ENCODE data around the gene NTF3. TPM values are rescaled to one million over a fixed set of nuclear protein-coding genes. Genes with fewer than 3 reads are reported as not detected.

Gene NTF3
- total RNA-seq, 3 donors from 2014 or later, result 0.88 to 1.3 TPM; not detected in 1

DNA sequence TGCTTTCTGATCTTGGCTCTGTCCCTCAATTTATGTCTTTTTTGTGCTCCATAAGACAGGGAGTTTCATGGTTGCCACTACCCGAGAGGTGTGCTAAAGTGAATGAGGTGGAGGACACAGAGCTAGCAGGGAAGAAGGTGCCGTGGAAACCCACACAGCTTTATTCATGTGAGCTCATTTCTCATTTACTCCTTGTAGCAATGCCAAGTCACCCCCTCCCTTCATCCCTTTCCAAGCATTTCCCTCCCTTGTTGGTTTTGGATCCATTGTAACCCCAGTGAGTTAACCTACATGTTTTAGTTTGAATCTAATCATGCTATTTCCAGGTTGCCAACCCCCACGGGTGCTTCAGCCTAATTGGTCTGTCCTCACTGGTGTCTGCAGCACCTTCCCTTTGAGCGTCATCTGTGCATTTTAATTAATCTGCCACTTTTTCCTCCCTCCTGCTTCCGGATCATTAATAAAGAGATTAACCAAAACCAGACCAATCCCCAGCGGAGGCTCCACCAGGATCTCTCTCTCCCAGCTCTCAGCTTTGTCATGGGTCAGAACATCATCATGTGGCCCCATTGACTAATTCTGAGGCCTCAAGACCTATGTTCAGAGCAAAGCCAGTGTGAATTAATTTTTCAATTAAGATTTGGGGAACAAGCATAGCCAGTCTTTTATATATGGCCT is 56.2 kb downstream of the NTF3 start:
- intact Hi-C loops (cut with DNase I; ENCODE audit: low total_unique reads), result no loop called here
- no peaks in the 10 kb centered on the region for H3K4me1 ChIP-seq

DNA sequence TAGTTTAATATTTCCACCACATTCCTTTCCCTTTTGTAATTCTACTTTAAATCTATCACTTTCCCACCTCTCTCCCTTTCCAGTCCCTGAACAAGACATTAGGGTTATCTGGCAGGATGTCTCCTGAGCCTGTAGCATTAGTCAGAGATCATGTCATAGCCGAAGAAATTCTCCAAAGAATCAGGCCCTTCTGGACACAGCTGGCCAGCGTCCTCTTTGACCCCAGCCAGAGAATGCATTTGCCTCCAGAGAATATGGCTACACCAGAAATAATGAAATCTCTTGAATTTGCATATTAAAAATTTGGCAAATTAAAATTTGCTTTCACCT is 56.7 kb downstream of the NTF3 start:
- Histone ChIP-seq H3K27ac (no peak overlapping the region), H3K9me3 (no peaks in the 10 kb centered on the region), H3K27me3 (no peaks in the 10 kb centered on the region), H3K36me3 (no peaks in the 10 kb centered on the region), H3K4me1 (no peaks in the 10 kb centered on the region), H3K4me3 (no peak overlapping the region)
- TF ChIP-seq POLR2A (IDR thresholded peaks at IDR 0.05) (no peak), POLR2AphosphoS5 (IDR thresholded peaks at IDR 0.05) (no peak)
- TF ChIP-seq, protein P1, sequence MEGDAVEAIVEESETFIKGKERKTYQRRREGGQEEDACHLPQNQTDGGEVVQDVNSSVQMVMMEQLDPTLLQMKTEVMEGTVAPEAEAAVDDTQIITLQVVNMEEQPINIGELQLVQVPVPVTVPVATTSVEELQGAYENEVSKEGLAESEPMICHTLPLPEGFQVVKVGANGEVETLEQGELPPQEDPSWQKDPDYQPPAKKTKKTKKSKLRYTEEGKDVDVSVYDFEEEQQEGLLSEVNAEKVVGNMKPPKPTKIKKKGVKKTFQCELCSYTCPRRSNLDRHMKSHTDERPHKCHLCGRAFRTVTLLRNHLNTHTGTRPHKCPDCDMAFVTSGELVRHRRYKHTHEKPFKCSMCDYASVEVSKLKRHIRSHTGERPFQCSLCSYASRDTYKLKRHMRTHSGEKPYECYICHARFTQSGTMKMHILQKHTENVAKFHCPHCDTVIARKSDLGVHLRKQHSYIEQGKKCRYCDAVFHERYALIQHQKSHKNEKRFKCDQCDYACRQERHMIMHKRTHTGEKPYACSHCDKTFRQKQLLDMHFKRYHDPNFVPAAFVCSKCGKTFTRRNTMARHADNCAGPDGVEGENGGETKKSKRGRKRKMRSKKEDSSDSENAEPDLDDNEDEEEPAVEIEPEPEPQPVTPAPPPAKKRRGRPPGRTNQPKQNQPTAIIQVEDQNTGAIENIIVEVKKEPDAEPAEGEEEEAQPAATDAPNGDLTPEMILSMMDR (IDR thresholded peaks at IDR 0.05), result no peak
- no peak for DNase-seq (ENCODE audit: low spot score in 2 of 2)
- intact Hi-C loops (cut with DNase I; ENCODE audit: low total_unique reads), result no loop called here

More for the DNA sequence above, 56.2 kb downstream of the NTF3 start:
- TF ChIP-seq POLR2AphosphoS5 (IDR thresholded peaks at IDR 0.05) (no peak), POLR2A (IDR thresholded peaks at IDR 0.05) (no peak)
- TF ChIP-seq, protein P1 (IDR thresholded peaks at IDR 0.05), result no peak
- Histone ChIP-seq H3K27me3 (no peaks in the 10 kb centered on the region), H3K4me3 (no peak overlapping the region), H3K9me3 (no peaks in the 10 kb centered on the region), H3K36me3 (no peaks in the 10 kb centered on the region), H3K27ac (no peak overlapping the region)
- DNase-seq (ENCODE audit: low spot score in 2 of 2), result no peak

GRCh38 chr12:5489017-5489416 is 57.1 kb downstream of the NTF3 start:
- TF ChIP-seq, protein P1 (IDR thresholded peaks at IDR 0.05), result no peak
- TF ChIP-seq POLR2AphosphoS5 (IDR thresholded peaks at IDR 0.05) (no peak), POLR2A (IDR thresholded peaks at IDR 0.05) (no peak)
- Histone ChIP-seq H3K27ac (no peak overlapping the region), H3K4me1 (no peaks in the 10 kb centered on the region), H3K36me3 (no peaks in the 10 kb centered on the region), H3K4me3 (no peak overlapping the region), H3K9me3 (no peaks in the 10 kb centered on the region), H3K27me3 (no peaks in the 10 kb centered on the region)
- intact Hi-C loops (cut with DNase I; ENCODE audit: low total_unique reads), result no loop called here
- no peak for DNase-seq (ENCODE audit: low spot score in 2 of 2)

- Histone ChIP-seq H3K36me3 (no peaks in the 10 kb centered on the region), H3K27ac (no peak overlapping the region), H3K4me3 (no peak overlapping the region), H3K4me1 (no peaks in the 10 kb centered on the region), H3K27me3 (no peaks in the 10 kb centered on the region), H3K9me3 (no peaks in the 10 kb centered on the region)
- DNase-seq (ENCODE audit: low spot score in 2 of 2), result no peak
- intact Hi-C loops (cut with DNase I; ENCODE audit: low total_unique reads), result no loop called here
- TF ChIP-seq POLR2AphosphoS5 (IDR thresholded peaks at IDR 0.05) (no peak), POLR2A (IDR thresholded peaks at IDR 0.05) (no peak)
- TF ChIP-seq, protein P1 (IDR thresholded peaks at IDR 0.05), result no peak
Observed at GRCh38 chr12:5489760-5490406, 58.0 kb downstream of the NTF3 start.

DNA sequence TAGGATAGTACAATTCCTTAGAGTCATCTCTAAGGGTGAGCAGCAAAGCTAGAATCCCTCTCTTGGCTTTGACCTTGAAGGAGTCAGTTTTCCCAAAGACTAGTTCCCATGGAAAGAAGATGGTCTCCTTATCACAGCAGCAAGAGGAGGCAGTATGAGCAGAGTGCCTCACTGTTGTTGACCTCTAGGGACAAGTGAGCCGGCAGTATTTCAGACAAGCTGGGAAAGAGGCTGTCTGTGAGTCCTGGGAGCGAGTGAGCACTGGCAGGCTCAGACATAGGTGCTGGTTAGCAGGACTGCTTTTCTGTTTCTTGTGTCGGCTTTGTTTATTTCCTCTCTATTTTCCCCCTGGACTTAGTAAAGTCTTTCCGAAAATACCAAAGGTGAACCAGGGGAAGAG is 60.7 kb downstream of the NTF3 start:
- no peak for TF ChIP-seq POLR2A (IDR thresholded peaks at IDR 0.05)
- DNase-seq (ENCODE audit: low spot score in 2 of 2), result no peak
- H3K4me3 ChIP-seq, result no peak overlapping the region
- H3K27me3 ChIP-seq, result no peaks in the 10 kb centered on the region
- H3K4me1 ChIP-seq, result no peaks in the 10 kb centered on the region
- H3K27ac ChIP-seq, result no peak overlapping the region
- H3K36me3 ChIP-seq, result no peaks in the 10 kb centered on the region
- intact Hi-C loops (cut with DNase I; ENCODE audit: low total_unique reads), result no loop called here
- H3K9me3 ChIP-seq, result no peaks in the 10 kb centered on the region
